CD4-positive, alpha-beta T cell treated with Interferon gamma for 1 hour (primary cell): ENCODE results near the gene IL10.

Experiments used
- DNase-seq: peaks from one replicate; pipeline ENCODE4 v3.0.0-alpha.2; 2020

The IL10 gene

GRCh38 chr1:206732992-206733391, 39.3 kb downstream of the IL10 start:
- no peak for DNase-seq

- DNase-seq: no peak
Measured at GRCh38 chr1:206732508-206732907, 39.8 kb downstream of the IL10 start.

DNA sequence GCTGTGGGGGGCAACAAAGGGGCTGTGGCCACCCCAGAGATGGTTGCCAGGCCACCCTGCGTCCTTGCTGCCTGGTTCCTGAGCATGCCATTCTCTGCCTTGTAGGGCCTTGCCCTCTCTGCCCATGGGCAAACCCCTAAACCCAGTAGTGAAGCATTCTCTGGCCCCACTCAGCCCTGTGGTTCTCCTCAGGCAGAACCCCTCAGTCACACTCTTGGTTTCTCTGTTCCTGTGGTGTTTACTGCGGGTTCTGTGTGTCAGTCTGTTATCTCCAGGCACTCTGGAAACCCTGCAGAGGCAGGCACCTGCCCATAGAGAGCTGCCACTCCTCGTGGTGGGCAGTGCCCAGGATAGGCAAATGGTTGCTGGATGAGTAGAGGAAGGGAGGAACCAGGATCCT, 42.8 kb downstream of the IL10 start:
- no peak for DNase-seq

DNA sequence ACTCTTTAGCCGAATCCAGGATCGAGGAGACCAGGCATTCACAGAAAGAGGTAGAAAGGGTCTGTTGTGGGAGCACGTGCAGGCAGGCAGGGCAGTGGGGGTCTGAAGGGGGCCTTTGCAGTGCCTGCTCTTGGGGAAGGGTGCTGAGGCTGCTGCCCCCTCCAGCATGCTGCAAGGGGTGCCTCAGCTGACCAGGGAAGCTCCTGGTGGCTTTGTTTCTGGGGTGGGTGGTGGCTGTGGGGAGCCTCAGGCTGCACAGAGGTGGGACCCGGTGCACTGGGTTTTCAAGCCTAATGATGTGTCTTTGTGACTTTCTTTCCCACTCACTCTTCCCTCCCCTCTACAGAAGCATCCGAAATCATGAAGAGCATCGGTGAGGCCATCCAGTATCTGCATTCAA, 43.2 kb downstream of the IL10 start:
- DNase-seq: no peak

DNA sequence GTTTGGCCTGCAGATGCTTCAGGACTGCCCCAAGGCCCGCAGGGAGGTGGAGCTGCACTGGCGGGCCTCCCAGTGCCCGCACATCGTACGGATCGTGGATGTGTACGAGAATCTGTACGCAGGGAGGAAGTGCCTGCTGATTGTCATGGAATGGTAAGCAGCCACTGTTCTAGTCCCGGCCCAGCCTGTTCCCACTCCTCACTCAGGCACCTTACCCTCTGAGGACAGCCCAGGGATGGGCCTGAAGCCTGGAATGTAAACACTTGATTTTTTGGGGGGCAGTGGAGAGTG, 43.7 kb downstream of the IL10 start:
- DNase-seq: no peak

GRCh38 chr1:206727981-206728696, 44.2 kb downstream of the IL10 start:
- no peak for DNase-seq

DNA sequence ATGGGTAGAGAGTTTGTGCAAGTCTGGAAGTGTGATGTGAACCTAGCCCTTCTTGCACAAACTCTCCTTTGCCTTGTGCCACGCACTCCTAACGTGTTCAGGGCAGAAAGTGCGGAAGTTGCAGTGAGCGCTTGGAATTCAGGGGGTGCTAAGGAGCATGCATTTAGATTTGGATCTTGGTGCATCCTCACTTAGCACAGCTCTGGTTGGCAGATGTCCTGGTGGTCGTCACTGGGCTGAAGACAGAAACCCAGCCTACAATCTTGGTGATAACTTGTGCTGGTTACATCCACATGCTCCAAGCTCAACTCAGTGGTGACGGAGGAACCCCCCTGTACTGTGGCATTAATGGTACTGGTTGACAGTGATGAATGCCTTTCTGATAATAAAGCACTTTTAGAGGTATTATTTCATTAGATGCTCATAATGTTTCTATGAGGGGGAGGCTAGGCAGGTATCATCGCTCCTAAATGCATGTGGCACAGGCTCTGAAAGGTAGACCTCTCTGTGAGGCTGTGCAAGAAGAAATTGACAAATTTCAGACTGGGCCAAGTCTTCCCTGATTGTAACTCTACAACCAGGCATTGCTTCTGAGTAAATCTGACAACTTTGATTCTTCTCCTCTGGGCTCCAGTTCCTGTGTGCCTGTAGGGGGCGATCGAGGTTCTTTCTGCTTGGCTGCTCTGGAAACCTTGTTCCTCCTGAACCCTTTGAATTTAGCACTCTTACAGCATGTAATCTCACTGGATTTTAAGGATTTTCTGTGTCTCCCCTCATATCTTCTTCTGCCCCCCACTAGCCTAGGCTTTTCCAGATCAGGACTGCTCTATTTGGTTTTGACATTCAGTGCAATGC, 47.0 kb downstream of the IL10 start:
- DNase-seq: peak; percentile 56

- no peak for DNase-seq
Measured at GRCh38 chr1:206723805-206724472, 48.4 kb downstream of the IL10 start.

- no peak for DNase-seq
Measured at GRCh38 chr1:206723462-206723804, 48.9 kb downstream of the IL10 start.

- DNase-seq: no peak
Measured at GRCh38 chr1:206722751-206723461, 49.4 kb downstream of the IL10 start.

- DNase-seq: no peak
Measured at GRCh38 chr1:206721454-206721853, 50.8 kb downstream of the IL10 start.

DNA sequence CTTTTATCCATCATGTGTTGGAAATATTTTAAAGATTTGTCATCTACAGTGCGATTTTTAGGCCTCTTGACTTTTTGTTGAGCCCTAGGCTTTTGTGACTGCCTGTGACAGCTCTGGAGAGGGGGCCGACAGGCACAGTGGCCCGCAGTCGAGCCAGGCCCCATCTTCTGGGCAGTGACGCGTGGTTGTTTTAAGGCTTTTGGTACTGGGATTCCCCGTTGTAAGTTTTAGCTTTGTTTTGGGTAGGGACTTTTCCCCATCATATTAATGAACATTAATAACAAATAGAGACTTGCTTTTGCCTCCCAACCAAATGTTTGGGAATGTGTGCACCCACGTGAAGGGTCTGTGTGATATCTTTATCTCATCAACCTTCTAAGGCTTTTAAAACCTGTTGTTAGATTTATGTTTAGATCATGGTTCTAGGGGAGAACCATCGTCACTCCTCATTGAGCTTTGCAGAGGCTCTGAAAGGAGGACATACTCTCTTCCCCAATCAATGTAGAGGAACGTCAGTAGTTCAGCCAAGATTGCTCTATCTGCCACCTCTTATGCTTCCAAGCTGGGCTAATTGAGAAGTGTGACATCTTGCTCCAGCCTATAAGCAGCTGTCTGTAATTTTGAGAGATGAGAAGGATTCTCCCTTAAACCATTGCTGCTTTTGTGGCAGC, 53.0 kb downstream of the IL10 start:
- no peak for DNase-seq

- no peak for DNase-seq
Measured at GRCh38 chr1:206717674-206717989, 54.7 kb downstream of the IL10 start.
